HepG2 (cell line): ENCODE measurements around the gene PAFAH1B2. TPM values are rescaled to one million over a fixed set of nuclear protein-coding genes. Genes with fewer than 3 reads are reported as not detected.

ENCODE experiments used
- ATAC-seq: fragments of 200-7000 bp; cut with Tn5 transposase; 3 replicates; pipeline ENCODE4 v1.9.1; 2020; ENCODE audit warnings: mild to moderate bottlenecking, moderate library complexity
- BruUV-seq: library from RNA; stranded (reverse); fragments of 400-500 nt; replicated peaks from 2 replicates; lab custom pipeline; 2021; lab: Mats Ljungman, UMichigan
- CTCF ChIA-PET: fragments of 300-600 bp; formaldehyde crosslinking; extraction: SDS; loops from one replicate; lab custom pipeline; 2021; ENCODE audit warnings: low total read pairs, inconsistent platforms, low intra/inter-chr PET ratio; lab: Yijun Ruan, JAX
- POLR2A ChIA-PET: fragments of 350-600 bp; sonication (Branson Sonifier 250); formaldehyde crosslinking; loops from one replicate; lab custom pipeline; 2020; ENCODE audit warnings: antibody characterized with exemption, inconsistent platforms; lab: Yijun Ruan, JAX
- DNase-seq: peaks from one replicate; pipeline ENCODE4 v3.0.0-alpha.2; 2015; ENCODE audit warnings: low spot score
- FAIRE-seq: peaks from 3 replicates; lab custom pipeline; 2011; peaks lifted over from hg19 to GRCh38; lab: Jason Lieb, UNC
- H2AFZ ChIP-seq: one replicate; pipeline ENCODE4 v1.6.1; 2011; ENCODE audit warnings: low read length, inconsistent platforms
- H3K27ac ChIP-seq: fragments of 300-600 bp; 3 replicates; pipeline ENCODE4 v1.8.0; 2011; ENCODE audit warnings: mixed run types, mild to moderate bottlenecking, mixed read lengths, low read length, inconsistent platforms; ENCODE audit not compliant: insufficient read depth; ENCODE audit errors: extremely low read length
- H3K27me3 ChIP-seq, 2 experiments: fragments of 200-600 bp in 1 of 2; 2 replicates in 1 of 2; 3 replicates in 1 of 2; pipeline versions ENCODE4 v1.6.0 to v1.8.0; 2011; ENCODE audit warnings: low read length in 2 of 2, mild to moderate bottlenecking in 2 of 2, moderate library complexity in 2 of 2, inconsistent platforms in 1 of 2; ENCODE audit not compliant: insufficient read depth in 2 of 2, control insufficient read depth in 1 of 2
- H3K36me3 ChIP-seq, 2 experiments: fragments of 200-600 bp in 1 of 2; replicated peaks in 1 of 2; 2 replicates in 1 of 2; 3 replicates in 1 of 2; pipeline versions ENCODE4 v1.5.1 to v1.8.0; 2011; ENCODE audit warnings: low read length in 2 of 2, inconsistent platforms in 1 of 2; ENCODE audit not compliant: insufficient read depth in 2 of 2, control insufficient read depth in 1 of 2
- H3K4me1 ChIP-seq: 2 replicates; pipeline ENCODE4 v1.5.1; 2012; ENCODE audit warnings: low read length, inconsistent platforms; ENCODE audit not compliant: insufficient read depth
- H3K4me2 ChIP-seq: 2 replicates; pipeline ENCODE4 v1.6.0; 2011; ENCODE audit warnings: low read depth, low read length, inconsistent platforms
- H3K4me3 ChIP-seq, 3 experiments: fragments of 200-600 bp in 1 of 3; sonication (generic), shearing (Covaris generic) in 1 of 3; replicated peaks in 1 of 3; 2 replicates each; pipeline ENCODE4 v1.5.1; 2011 to 2016; ENCODE audit warnings: low read length in 3 of 3, inconsistent platforms in 2 of 3, low read depth in 2 of 3, mild to moderate bottlenecking in 2 of 3, control low read depth in 1 of 3, mixed read lengths in 1 of 3; ENCODE audit not compliant: insufficient read depth in 1 of 3
- H3K79me2 ChIP-seq: one replicate; pipeline ENCODE4 v1.6.1; 2011; ENCODE audit warnings: low read length, inconsistent platforms; ENCODE audit not compliant: insufficient read depth
- H3K9ac ChIP-seq: 2 replicates; pipeline ENCODE4 v1.6.0; 2011; ENCODE audit warnings: mild to moderate bottlenecking, low read depth, low read length, inconsistent platforms; ENCODE audit not compliant: insufficient read depth
- H3K9me3 ChIP-seq: 2 replicates; pipeline ENCODE4 v1.5.1; 2012; ENCODE audit warnings: mild to moderate bottlenecking, low read length
- H4K20me1 ChIP-seq: 2 replicates; pipeline ENCODE4 v1.6.0; 2011; ENCODE audit warnings: inconsistent platforms, mild to moderate bottlenecking, low read length, moderate library complexity; ENCODE audit not compliant: insufficient read depth
- CREB3 ChIP-seq: sonication (generic); formaldehyde crosslinking; IDR thresholded peaks from 2 replicates; pipeline ENCODE4 v1.5.0; 2020; ENCODE audit warnings: missing genetic modification reagents
- DMAP1 ChIP-seq: IDR thresholded peaks from 2 replicates; pipeline ENCODE4 v1.6.1; 2016
- DRAP1 ChIP-seq: IDR thresholded peaks from 2 replicates; pipeline ENCODE4 v1.6.1; 2016; ENCODE audit warnings: missing genetic modification reagents, missing compliant biosample characterization
- FOXP1 ChIP-seq, 2 experiments: fragments of 450-650 bp in 1 of 2; IDR thresholded peaks; 2 replicates each; pipeline ENCODE4 v1.6.1; 2017 to 2018; ENCODE audit warnings: antibody characterized with exemption in 1 of 2
- MBNL3 ChIP-seq: fragments of 250-450 bp; sonication (Bioruptor Pico); conservative IDR thresholded peaks from 2 replicates; pipeline ENCODE4 v1.8.0; 2022; ENCODE audit warnings: mild to moderate bottlenecking, inconsistent platforms
- MXD4 ChIP-seq: IDR thresholded peaks from 2 replicates; pipeline ENCODE4 v1.6.1; 2016; ENCODE audit warnings: mild to moderate bottlenecking, missing biosample characterization, missing genetic modification reagents
- NFE2L2 ChIP-seq: fragments of 150-350 bp; IDR thresholded peaks from 2 replicates; pipeline ENCODE4 v1.6.1; 2014; ENCODE audit warnings: low read length
- NFIC ChIP-seq: IDR thresholded peaks from 2 replicates; pipeline ENCODE4 v1.6.1; 2012; ENCODE audit warnings: mild to moderate bottlenecking, low read length, inconsistent platforms
- SATB2 ChIP-seq: sonication (generic); formaldehyde crosslinking; IDR thresholded peaks from 2 replicates; pipeline ENCODE4 v1.5.0; 2020; ENCODE audit warnings: missing genetic modification reagents
- STAT6 ChIP-seq: sonication (generic); formaldehyde crosslinking; IDR thresholded peaks from 2 replicates; pipeline ENCODE4 v1.4.0; 2020; ENCODE audit warnings: missing genetic modification reagents, mild to moderate bottlenecking, borderline replicate concordance
- ZNF232 ChIP-seq: sonication (generic); formaldehyde crosslinking; IDR thresholded peaks from 2 replicates; pipeline ENCODE4 v1.4.0; 2020; ENCODE audit warnings: missing genetic modification reagents, borderline replicate concordance
- ZNF280D ChIP-seq: sonication (generic); formaldehyde crosslinking; IDR thresholded peaks from 2 replicates; pipeline ENCODE4 v1.5.1; 2020; ENCODE audit warnings: mild to moderate bottlenecking, missing genetic modification reagents
- ZNF3 ChIP-seq: IDR thresholded peaks from 2 replicates; pipeline ENCODE4 v1.7.0; 2017; ENCODE audit warnings: inconsistent platforms
- ZNF576 ChIP-seq: sonication (generic); formaldehyde crosslinking; IDR thresholded peaks from 2 replicates; pipeline ENCODE4 v1.4.0; 2020; ENCODE audit warnings: mild to moderate bottlenecking, missing genetic modification reagents
- ZNF703 ChIP-seq: sonication (generic); formaldehyde crosslinking; IDR thresholded peaks from 2 replicates; pipeline ENCODE4 v1.5.1; 2020; ENCODE audit warnings: missing genetic modification reagents, mild to moderate bottlenecking, moderate library complexity, borderline replicate concordance
- ZNF773 ChIP-seq: sonication (generic); formaldehyde crosslinking; IDR thresholded peaks from 2 replicates; pipeline ENCODE4 v1.4.0; 2020; ENCODE audit warnings: missing genetic modification reagents, borderline replicate concordance
- ZNF784 ChIP-seq: sonication (generic); formaldehyde crosslinking; IDR thresholded peaks from 2 replicates; pipeline ENCODE4 v1.5.1; 2020; ENCODE audit warnings: missing genetic modification reagents, mild to moderate bottlenecking, borderline replicate concordance
- WGBS: methylation state at CpG from one replicate; pipeline ENCODE4 v1.1.6; 2017; ENCODE audit warnings: low lambda C conversion rate; 5-methylcytosine and 5-hydroxymethylcytosine counted together
- in situ Hi-C: cut with HindIII; loops from 2 replicates; pipeline ENCODE4 v1.10.0; 2017; ENCODE audit warnings: low pct_unique_long_range_greater_than_20kb; ENCODE audit not compliant: extremely low pct_ligation_motif_present
- intact Hi-C: fragments of 100-400 bp; cut with micrococcal nuclease; formaldehyde crosslinking; loops from one replicate; pipeline ENCODE4 v1.10.0; 2022; ENCODE audit not compliant: unreplicated experiment
- polyA plus RNA-seq, 8 experiments: library from polyadenylated mRNA; depleted of rRNA in 3 of 8; stranded (reverse) in 7 of 8; unstranded in 1 of 8; fragments of >200 nt; fragmentation: Illumina TruSeq in 4 of 8; extraction: Trizol in 4 of 8; gene quantifications; 2 replicates each; pipeline versions ENCODE4 v1.2.1 to v1.2.3, GENCODE V29; 2011 to 2016; ENCODE audit warnings: low read depth in 4 of 8, missing spikeins in 1 of 8, mixed read lengths in 1 of 8; ENCODE audit not compliant: insufficient read depth in 1 of 8
- total RNA-seq, 5 experiments: library from RNA; depleted of rRNA; stranded (reverse); fragments of >200 nt; fragmentation: Illumina TruSeq; extraction: Trizol; gene quantifications; 2 replicates each; pipeline ENCODE4 v1.2.3, GENCODE V29; 2016; ENCODE audit warnings: low read depth in 1 of 5

PAFAH1B2 gene
- total and polyA plus RNA-seq, 2 of the 13 experiments (the other 11 are each of a cell fraction or from before 2014, with no cell fraction given): 28.8 to 104 TPM

GRCh38 chr11:117187007-117187406 is 42.9 kb downstream of the PAFAH1B2 start (continued):
- TF ChIP-seq CREB3 (CRISPR knock-in tag) (no peak), DMAP1 (CRISPR knock-in tag) (no peak)

- Histone ChIP-seq H3K4me1 (peaks cover 20% of the 10 kb centered on the region), H3K9me3 (no peaks in the 10 kb centered on the region), H3K79me2 (no peaks in the 10 kb centered on the region), H3K27ac (no peak overlapping the region), H3K4me2 (no peak overlapping the region), H3K27me3 (no peaks in the 10 kb centered on the region), H3K4me3 (no peak overlapping the region), H3K36me3 (peaks cover 9 to 23% of the 10 kb centered on the region in 2 experiments; a peak in 4 of 5 replicates), H2AFZ (no peak overlapping the region), H4K20me1 (no peaks in the 10 kb centered on the region), H3K9ac (no peak overlapping the region)
- no peak for ATAC-seq
- in situ Hi-C loops: no loop called here
- 93% methylated on average over 13 of the region's 13 CpGs for WGBS
- CTCF ChIA-PET: no interaction called here
- FAIRE-seq: no peak
- no TSS peak for BruUV-seq
- no peak for DNase-seq
- POLR2A ChIA-PET: no interaction called here
- intact Hi-C loops: no loop called here
- TF ChIP-seq STAT6 (CRISPR knock-in tag) (no peak), ZNF773 (CRISPR knock-in tag) (no peak), ZNF232 (CRISPR knock-in tag) (no peak), ZNF3 (CRISPR knock-in tag) (no peak), SATB2 (CRISPR knock-in tag) (no peak), ZNF576 (CRISPR knock-in tag) (no peak), ZNF703 (CRISPR knock-in tag) (no peak), NFE2L2 (no peak), MXD4 (CRISPR knock-in tag) (no peak), DRAP1 (CRISPR knock-in tag) (no peak), ZNF784 (CRISPR knock-in tag) (no peak), NFIC (no peak), FOXP1 (IDR thresholded peaks at IDR 0.05) (no peak), FOXP1 (CRISPR knock-in tag; IDR thresholded peaks at IDR 0.05) (no peak), ZNF280D (CRISPR knock-in tag) (no peak), MBNL3 (CRISPR knock-in tag) (no peak)
These were observed 43.3 kb downstream of the PAFAH1B2 start for GRCh38 chr11:117187428-117187798.
